GM21737 (cell line): ENCODE results near the gene ARRB1.
"Not testable (repeated sequence)": the region's sequence is repeated elsewhere in the genome, so short reads cannot be mapped to it uniquely, and the experiment has no call there.

Source experiments
- ATAC-seq: cut with Tn5 transposase; IDR thresholded peaks from one replicate; pipeline ENCODE4 v1.9.1; 2021; ENCODE audit warnings: mild to moderate bottlenecking, moderate library complexity; ENCODE audit not compliant: unreplicated experiment

Gene ARRB1

GRCh38 chr11:75344761-75345454 is 6.6 kb downstream of the ARRB1 start:
- ATAC-seq: no peak

GRCh38 chr11:75344186-75344585 is 7.3 kb downstream of the ARRB1 start:
- no peak for ATAC-seq

GRCh38 chr11:75342966-75343870 is 8.2 kb downstream of the ARRB1 start:
- ATAC-seq: no peak

GRCh38 chr11:75342231-75342918 is 9.1 kb downstream of the ARRB1 start:
- ATAC-seq: no peak

- no peak for ATAC-seq
Measured at GRCh38 chr11:75341612-75342011, 9.8 kb downstream of the ARRB1 start.

- ATAC-seq: no peak
Measured at GRCh38 chr11:75339685-75340409, 11.6 kb downstream of the ARRB1 start.

GRCh38 chr11:75338516-75339208 is 12.8 kb downstream of the ARRB1 start:
- no peak for ATAC-seq

- no peak for ATAC-seq
Measured at GRCh38 chr11:75337195-75337654, 14.2 kb downstream of the ARRB1 start.

GRCh38 chr11:75334976-75335375 is 16.5 kb downstream of the ARRB1 start:
- no peak for ATAC-seq

GRCh38 chr11:75334402-75334891 is 17.0 kb downstream of the ARRB1 start:
- ATAC-seq: no peak

- ATAC-seq: no peak
Measured at GRCh38 chr11:75333807-75334140, 17.7 kb downstream of the ARRB1 start.

GRCh38 chr11:75333022-75333806 is 18.2 kb downstream of the ARRB1 start:
- no peak for ATAC-seq

GRCh38 chr11:75331761-75332160 is 19.7 kb downstream of the ARRB1 start:
- not testable (repeated sequence) for ATAC-seq

- not testable (repeated sequence) for ATAC-seq
Measured at GRCh38 chr11:75331304-75331703, 20.2 kb downstream of the ARRB1 start.

- not testable (repeated sequence) for ATAC-seq
Measured at GRCh38 chr11:75330886-75331285, 20.6 kb downstream of the ARRB1 start.

GRCh38 chr11:75330291-75330690 is 21.2 kb downstream of the ARRB1 start:
- ATAC-seq: no peak

- ATAC-seq: peak; percentile 66
Measured at GRCh38 chr11:75328426-75329277, 22.8 kb downstream of the ARRB1 start.

- no peak for ATAC-seq
Measured at GRCh38 chr11:75326439-75326810, 25.0 kb downstream of the ARRB1 start.
